Astrocyte of the spinal cord (primary cell): Measurements from ENCODE around the gene EBLN2.

ENCODE experiments used
- DNase-seq: peaks from one replicate; pipeline ENCODE4 v3.0.0; 2011; ENCODE audit warnings: low read depth, low spot score
- H3K4me3 ChIP-seq: 2 replicates; pipeline ENCODE4 v1.5.1; 2011; ENCODE audit warnings: low read depth, mild to moderate bottlenecking, low read length, moderate library complexity
- CTCF ChIP-seq: IDR thresholded peaks from 2 replicates; pipeline ENCODE4 v1.5.1; 2012; ENCODE audit warnings: low read depth, mild to moderate bottlenecking, low read length, inconsistent platforms
- in situ Hi-C: cut with HindIII; loops from 2 replicates; pipeline ENCODE4 v1.10.0; 2017; ENCODE audit warnings: low sequenced_read_pairs

EBLN2 gene

DNA sequence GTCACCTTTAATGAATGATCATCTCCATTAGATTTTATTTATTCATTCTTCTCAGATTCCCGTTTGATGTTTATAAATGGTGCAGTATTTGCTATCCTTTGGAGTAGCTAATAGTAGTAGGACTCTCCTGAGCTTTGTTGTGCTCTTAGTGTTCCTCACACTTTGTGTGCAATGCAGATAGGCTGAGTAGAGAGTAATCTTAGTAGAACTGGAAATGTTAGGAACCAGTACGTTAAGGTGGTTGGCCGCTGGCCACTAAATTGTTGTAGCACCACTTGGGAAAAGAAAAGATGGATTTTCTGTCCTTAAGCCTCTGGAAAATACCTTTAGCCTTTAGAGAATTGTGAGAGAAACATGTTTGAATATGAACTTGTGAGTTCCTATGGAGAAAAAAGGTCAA is 19.9 kb upstream of the EBLN2 start:
- TF ChIP-seq CTCF: no peak
- H3K4me3 ChIP-seq: no peak overlapping the region
- in situ Hi-C loops: no loop called here
- DNase-seq: no peak

DNA sequence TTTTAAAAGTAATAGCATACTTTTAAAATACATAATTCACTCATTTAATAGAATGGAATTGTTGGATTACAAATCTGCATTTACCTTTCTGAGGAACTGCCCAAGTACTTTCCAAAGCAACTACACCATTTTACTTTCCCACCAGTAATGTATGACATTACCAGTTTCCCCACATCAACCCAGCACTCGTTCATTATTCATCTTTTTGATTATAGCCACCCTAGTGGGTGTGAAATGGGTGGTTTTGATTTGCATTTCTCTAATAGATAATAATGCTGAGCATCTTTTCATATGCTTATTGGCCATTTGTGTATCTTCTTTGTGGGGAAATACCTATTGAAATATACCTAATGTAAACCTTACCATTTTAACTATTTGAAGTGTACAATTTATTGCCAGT is 18.0 kb upstream of the EBLN2 start:
- DNase-seq: no peak
- in situ Hi-C loops: no loop called here
- no peak for TF ChIP-seq CTCF
- no peak overlapping the region for H3K4me3 ChIP-seq

- in situ Hi-C loops: no loop called here
- DNase-seq: no peak
- no peak for TF ChIP-seq CTCF
- no peak overlapping the region for H3K4me3 ChIP-seq
Observed at GRCh38 chr3:73045391-73045790, 16.1 kb upstream of the EBLN2 start.

DNA sequence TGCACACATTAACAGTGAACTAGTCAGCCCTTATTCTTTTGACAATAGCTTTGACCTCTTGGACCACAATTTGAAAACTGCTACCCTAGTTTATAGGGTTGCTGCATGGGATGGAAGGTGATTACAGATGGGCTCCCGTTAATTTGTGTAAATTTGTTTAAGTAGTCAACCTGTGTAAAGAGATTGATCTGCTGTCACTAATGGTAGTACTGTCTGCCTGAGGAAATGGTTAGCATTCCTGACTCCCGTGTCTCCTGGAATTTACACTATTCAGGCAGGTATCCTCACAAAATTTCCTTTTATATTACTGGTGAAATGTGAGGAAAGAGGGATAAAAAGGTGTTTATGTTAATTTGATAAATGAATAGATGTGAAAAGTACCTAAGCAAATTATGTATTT is 15.3 kb upstream of the EBLN2 start:
- TF ChIP-seq CTCF: no peak
- H3K4me3 ChIP-seq: no peak overlapping the region
- DNase-seq: no peak
- in situ Hi-C loops: no loop called here

DNA sequence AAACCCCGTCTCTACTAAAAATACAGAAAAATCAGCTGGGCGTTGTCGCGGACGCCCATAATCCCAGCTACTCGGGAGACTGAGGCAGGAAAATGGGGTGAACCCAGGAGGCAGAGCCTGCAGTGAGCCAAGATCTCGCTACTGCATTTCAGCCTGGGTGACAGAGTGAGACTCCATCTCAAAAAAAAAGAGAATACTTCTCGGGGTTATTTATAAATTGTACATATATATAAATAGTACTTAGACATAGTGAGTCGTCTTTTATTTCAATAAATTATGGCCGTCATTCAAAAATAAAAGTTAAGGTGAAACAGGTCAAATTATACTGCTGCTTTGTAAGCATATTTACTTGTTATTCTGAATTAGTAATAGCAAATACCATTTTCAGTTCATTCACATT is 12.1 kb upstream of the EBLN2 start:
- no peak for DNase-seq
- H3K4me3 ChIP-seq: no peak overlapping the region
- TF ChIP-seq CTCF: no peak
- in situ Hi-C loops: no loop called here

- peak; percentile 39 for DNase-seq
- no peak overlapping the region for H3K4me3 ChIP-seq
- in situ Hi-C loops: no loop called here
- no peak for TF ChIP-seq CTCF
Observed at GRCh38 chr3:73052857-73053256, 8.6 kb upstream of the EBLN2 start.

- TF ChIP-seq CTCF: no peak
Observed at GRCh38 chr3:73055583-73055982, 5.9 kb upstream of the EBLN2 start.

More at GRCh38 chr3:73055583-73055982, 5.9 kb upstream of the EBLN2 start:
- in situ Hi-C loops: no loop called here
- no peak overlapping the region for H3K4me3 ChIP-seq
- no peak for DNase-seq
